GM08714 (cell line): Measurements from ENCODE around the gene PDE4B.

Experiments used
- H3K4me3 ChIP-seq: fragments of 200-500 bp; sonication (Bioruptor generic); 2 replicates; pipeline ENCODE4 v1.5.1; 2014; ENCODE audit warnings: mild to moderate bottlenecking, low read length, inconsistent platforms
- ZNF274 ChIP-seq: IDR thresholded peaks from 2 replicates; pipeline ENCODE4 v1.6.1; 2012; ENCODE audit warnings: mild to moderate bottlenecking, low read depth, low read length

The PDE4B gene

GRCh38 chr1:65889441-65889840 is 96.7 kb downstream of the PDE4B start:
- TF ChIP-seq ZNF274 = no peak
- H3K4me3 ChIP-seq = no peak overlapping the region

- H3K4me3 ChIP-seq = no peak overlapping the region
- no peak for TF ChIP-seq ZNF274
Measured at GRCh38 chr1:65890201-65890843, 97.6 kb downstream of the PDE4B start.

- no peak for TF ChIP-seq ZNF274
- H3K4me3 ChIP-seq = no peak overlapping the region
Measured at GRCh38 chr1:65894738-65895605, 102.3 kb downstream of the PDE4B start.

GRCh38 chr1:65896721-65897120 is 104.0 kb downstream of the PDE4B start:
- no peak for TF ChIP-seq ZNF274
- no peak overlapping the region for H3K4me3 ChIP-seq

GRCh38 chr1:65897485-65897884 is 104.8 kb downstream of the PDE4B start:
- TF ChIP-seq ZNF274 = no peak
- H3K4me3 ChIP-seq = no peak overlapping the region

GRCh38 chr1:65904681-65905083 is 112.0 kb downstream of the PDE4B start:
- no peak overlapping the region for H3K4me3 ChIP-seq
- no peak for TF ChIP-seq ZNF274

GRCh38 chr1:65910432-65910831 is 117.7 kb downstream of the PDE4B start:
- no peak for TF ChIP-seq ZNF274
- H3K4me3 ChIP-seq = no peak overlapping the region

GRCh38 chr1:65911679-65912078 is 119.0 kb downstream of the PDE4B start:
- H3K4me3 ChIP-seq = no peak overlapping the region
- no peak for TF ChIP-seq ZNF274

- H3K4me3 ChIP-seq = no peak overlapping the region
- TF ChIP-seq ZNF274 = no peak
Measured at GRCh38 chr1:65918564-65918963, 125.9 kb downstream of the PDE4B start.

GRCh38 chr1:65921446-65921845 is 128.8 kb downstream of the PDE4B start:
- no peak for TF ChIP-seq ZNF274
- no peak overlapping the region for H3K4me3 ChIP-seq

GRCh38 chr1:65924471-65924870 is 131.8 kb downstream of the PDE4B start:
- TF ChIP-seq ZNF274 = no peak
- no peak overlapping the region for H3K4me3 ChIP-seq

- TF ChIP-seq ZNF274 = no peak
- no peak overlapping the region for H3K4me3 ChIP-seq
Measured at GRCh38 chr1:65938506-65938905, 145.8 kb downstream of the PDE4B start.

GRCh38 chr1:65939191-65939590 is 146.5 kb downstream of the PDE4B start:
- TF ChIP-seq ZNF274 = no peak
- no peak overlapping the region for H3K4me3 ChIP-seq

GRCh38 chr1:65939636-65940035 is 146.9 kb downstream of the PDE4B start:
- TF ChIP-seq ZNF274 = no peak
- H3K4me3 ChIP-seq = no peak overlapping the region

GRCh38 chr1:65940126-65940525 is 147.4 kb downstream of the PDE4B start:
- no peak for TF ChIP-seq ZNF274
- no peak overlapping the region for H3K4me3 ChIP-seq
